Spleen (tissue), 7 donors: Measurements from ENCODE around the gene PPT2.

Source experiments
- POLR2A ChIP-seq, 3 donors: fragments of 450-650 bp; IDR thresholded peaks; one replicate each; pipeline ENCODE4 v1.5.1; 2017; ENCODE audit warnings: antibody characterized with exemption in 3 of 3, mild to moderate bottlenecking in 1 of 3
- POLR2AphosphoS5 ChIP-seq, 3 donors: sonication (generic); formaldehyde crosslinking; IDR thresholded peaks; one replicate each; pipeline ENCODE4 v1.5.1; 2017; ENCODE audit warnings: antibody characterized with exemption in 3 of 3
- TF ChIP-seq, protein P1 (sequence below), 11 experiments: fragments of 200-600 bp in 7 of 11; fragments of 450-650 bp in 4 of 11; sonication (generic) in 4 of 11; IDR thresholded peaks in 8 of 11; conservative IDR thresholded peaks in 3 of 11; 1 replicate in 7 of 11; 2 replicates in 4 of 11; pipeline versions ENCODE4 v1.4.0 to v1.8.0; 2016 to 2021; ENCODE audit warnings: antibody characterized with exemption in 11 of 11, inconsistent platforms in 4 of 11, mild to moderate bottlenecking in 1 of 11
- donor health status: DM: no; HTN: no; CAD: no; lungs with moderate emphysema.
- donor health status: DM: no; HTN: no; CAD: no.
- donor health status: DM: no; HTN: no; CAD: no.

DNA sequence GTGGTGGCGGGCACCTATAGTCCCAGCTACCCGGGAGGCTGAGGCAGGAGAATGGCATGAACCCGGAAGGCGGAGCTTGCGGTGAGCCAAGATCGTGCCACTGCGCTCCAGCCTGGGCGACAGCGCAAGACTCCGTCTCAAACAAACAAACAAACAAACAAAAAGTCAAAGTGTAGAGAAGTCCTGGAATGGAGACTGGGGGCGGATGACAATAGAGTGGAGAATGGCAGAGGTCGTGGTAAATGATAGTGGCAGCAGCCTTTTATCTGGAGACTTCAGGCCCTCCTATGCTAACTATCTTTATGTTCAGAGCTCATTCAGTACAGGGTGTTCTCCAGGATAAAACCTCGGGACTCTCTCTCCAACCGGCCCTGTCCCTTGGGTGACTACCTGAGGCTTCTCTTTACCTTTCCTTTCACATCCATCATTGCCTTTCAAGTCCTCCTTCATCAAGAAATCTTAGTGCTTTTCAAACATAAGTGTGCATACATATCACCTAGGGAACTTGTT lies 22.4 kb upstream of the PPT2 start:
- TF ChIP-seq, protein P1, sequence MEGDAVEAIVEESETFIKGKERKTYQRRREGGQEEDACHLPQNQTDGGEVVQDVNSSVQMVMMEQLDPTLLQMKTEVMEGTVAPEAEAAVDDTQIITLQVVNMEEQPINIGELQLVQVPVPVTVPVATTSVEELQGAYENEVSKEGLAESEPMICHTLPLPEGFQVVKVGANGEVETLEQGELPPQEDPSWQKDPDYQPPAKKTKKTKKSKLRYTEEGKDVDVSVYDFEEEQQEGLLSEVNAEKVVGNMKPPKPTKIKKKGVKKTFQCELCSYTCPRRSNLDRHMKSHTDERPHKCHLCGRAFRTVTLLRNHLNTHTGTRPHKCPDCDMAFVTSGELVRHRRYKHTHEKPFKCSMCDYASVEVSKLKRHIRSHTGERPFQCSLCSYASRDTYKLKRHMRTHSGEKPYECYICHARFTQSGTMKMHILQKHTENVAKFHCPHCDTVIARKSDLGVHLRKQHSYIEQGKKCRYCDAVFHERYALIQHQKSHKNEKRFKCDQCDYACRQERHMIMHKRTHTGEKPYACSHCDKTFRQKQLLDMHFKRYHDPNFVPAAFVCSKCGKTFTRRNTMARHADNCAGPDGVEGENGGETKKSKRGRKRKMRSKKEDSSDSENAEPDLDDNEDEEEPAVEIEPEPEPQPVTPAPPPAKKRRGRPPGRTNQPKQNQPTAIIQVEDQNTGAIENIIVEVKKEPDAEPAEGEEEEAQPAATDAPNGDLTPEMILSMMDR (IDR thresholded peaks at IDR 0.05 in 8 of 11, conservative IDR thresholded peaks at IDR 0.05 in 3 of 11), result no peak
- TF ChIP-seq POLR2AphosphoS5 (IDR thresholded peaks at IDR 0.05) (no peak), POLR2A (IDR thresholded peaks at IDR 0.05) (no peak)
